ENCODE measurements around the gene TEX29. TPM values are rescaled to one million over a fixed set of nuclear protein-coding genes. Genes with fewer than 3 reads are reported as not detected.

Gene TEX29
- total RNA-seq, 4 donors from 2014 or later: 1.1 to 3.4 TPM; not detected in 2

DNA sequence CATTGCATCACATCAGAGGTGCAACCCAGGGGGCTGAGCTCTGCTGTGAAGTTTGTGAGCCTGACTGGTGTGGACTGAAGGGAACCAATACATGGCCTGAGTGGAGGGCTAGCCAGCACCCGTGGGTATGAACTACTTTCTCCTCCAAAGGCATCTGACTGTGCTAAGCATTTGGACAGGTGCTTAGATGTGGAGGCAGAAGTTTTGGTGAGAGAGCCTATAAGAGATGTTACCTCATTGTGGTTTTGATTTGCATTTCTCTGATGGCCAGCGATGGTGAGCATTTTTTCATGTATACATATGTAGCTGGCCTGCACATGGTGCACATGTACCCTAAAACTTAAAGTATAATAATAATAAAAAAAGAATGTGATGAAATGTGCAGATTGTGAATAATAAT is 46.9 kb downstream of the TEX29 start:
- ATAC-seq: no peak
- no peak overlapping the region for H3K4me3 ChIP-seq
- H3K36me3 ChIP-seq: no peaks in the 10 kb centered on the region
- H3K9me3 ChIP-seq: no peaks in the 10 kb centered on the region
- no peak overlapping the region for H3K27ac ChIP-seq
- no peaks in the 10 kb centered on the region for H3K4me1 ChIP-seq
- TF ChIP-seq, protein P1, sequence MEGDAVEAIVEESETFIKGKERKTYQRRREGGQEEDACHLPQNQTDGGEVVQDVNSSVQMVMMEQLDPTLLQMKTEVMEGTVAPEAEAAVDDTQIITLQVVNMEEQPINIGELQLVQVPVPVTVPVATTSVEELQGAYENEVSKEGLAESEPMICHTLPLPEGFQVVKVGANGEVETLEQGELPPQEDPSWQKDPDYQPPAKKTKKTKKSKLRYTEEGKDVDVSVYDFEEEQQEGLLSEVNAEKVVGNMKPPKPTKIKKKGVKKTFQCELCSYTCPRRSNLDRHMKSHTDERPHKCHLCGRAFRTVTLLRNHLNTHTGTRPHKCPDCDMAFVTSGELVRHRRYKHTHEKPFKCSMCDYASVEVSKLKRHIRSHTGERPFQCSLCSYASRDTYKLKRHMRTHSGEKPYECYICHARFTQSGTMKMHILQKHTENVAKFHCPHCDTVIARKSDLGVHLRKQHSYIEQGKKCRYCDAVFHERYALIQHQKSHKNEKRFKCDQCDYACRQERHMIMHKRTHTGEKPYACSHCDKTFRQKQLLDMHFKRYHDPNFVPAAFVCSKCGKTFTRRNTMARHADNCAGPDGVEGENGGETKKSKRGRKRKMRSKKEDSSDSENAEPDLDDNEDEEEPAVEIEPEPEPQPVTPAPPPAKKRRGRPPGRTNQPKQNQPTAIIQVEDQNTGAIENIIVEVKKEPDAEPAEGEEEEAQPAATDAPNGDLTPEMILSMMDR (IDR thresholded peaks at IDR 0.05 in 4 of 5, conservative IDR thresholded peaks at IDR 0.05 in 1 of 5): no peak
- no peak for TF ChIP-seq POLR2A (IDR thresholded peaks at IDR 0.05)
- in situ Hi-C loops (cut with MboI; ENCODE audit: low sequenced_read_pairs in 4 of 4): no loop called here
- H3K27me3 ChIP-seq: peaks cover 0 to 10% (median 0%) of the 10 kb centered on the region in 3 donors
- DNase-seq: no peak
- intact Hi-C loops (cut with DNase I; ENCODE audit: low total_unique reads): no loop called here

DNA sequence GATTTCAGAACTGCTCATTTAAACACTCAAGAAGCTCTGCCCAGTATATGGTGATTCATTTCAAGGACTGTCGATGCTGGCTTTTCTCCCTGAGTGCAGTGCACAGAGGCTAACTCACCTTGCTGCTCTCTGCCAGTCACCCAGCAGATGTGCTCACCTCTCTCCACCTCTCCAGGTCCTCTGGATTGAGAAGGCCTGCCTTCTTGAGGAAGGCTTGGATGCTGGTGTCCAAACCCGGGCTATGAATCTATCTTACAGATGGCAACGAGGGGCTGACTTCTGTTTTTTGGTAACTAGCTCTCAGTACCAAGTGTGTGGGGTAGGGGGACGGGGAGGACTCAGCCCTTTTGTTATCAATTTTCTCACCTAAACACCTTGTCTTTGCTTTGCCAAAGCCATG is 47.6 kb downstream of the TEX29 start:
- ATAC-seq (no peak), DNase-seq (no peak)
- no peak overlapping the region for H3K4me3 ChIP-seq
- H3K27ac ChIP-seq: no peak overlapping the region
- no peaks in the 10 kb centered on the region for H3K4me1 ChIP-seq
- in situ Hi-C loops (cut with MboI; ENCODE audit: low sequenced_read_pairs in 4 of 4) (no loop called here), intact Hi-C loops (cut with DNase I; ENCODE audit: low total_unique reads) (no loop called here)
- H3K9me3 ChIP-seq: no peaks in the 10 kb centered on the region
- H3K36me3 ChIP-seq: no peaks in the 10 kb centered on the region
- peaks cover 0 to 8% (median 0%) of the 10 kb centered on the region in 3 donors for H3K27me3 ChIP-seq
- TF ChIP-seq, protein P1 (IDR thresholded peaks at IDR 0.05 in 4 of 5, conservative IDR thresholded peaks at IDR 0.05 in 1 of 5): no peak
- TF ChIP-seq POLR2A (IDR thresholded peaks at IDR 0.05): no peak

DNA sequence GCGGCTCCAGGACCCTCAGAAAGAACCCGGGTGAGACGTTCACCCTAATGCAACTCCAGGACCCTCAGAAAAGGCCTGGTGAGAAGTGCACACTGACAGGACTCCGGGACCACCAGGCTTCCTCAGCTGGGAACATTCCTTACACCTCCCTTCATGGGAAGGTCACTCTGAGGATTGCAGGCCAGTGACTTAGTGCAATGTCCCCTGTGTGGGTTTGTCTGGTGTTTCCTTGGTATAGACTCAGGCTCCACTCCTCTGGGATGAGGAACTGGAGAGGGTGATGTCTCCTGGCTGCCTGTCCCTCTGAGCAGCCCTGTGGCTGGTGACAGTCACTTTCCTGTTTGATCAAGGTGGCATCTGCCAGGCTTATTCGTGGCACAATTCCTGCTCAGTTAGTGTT is 49.7 kb downstream of the TEX29 start:
- no peak for ATAC-seq
- in situ Hi-C loops (cut with MboI; ENCODE audit: low sequenced_read_pairs in 4 of 4) (no loop called here), intact Hi-C loops (cut with DNase I; ENCODE audit: low total_unique reads) (no loop called here)
- Histone ChIP-seq H3K27me3 (no peaks in the 10 kb centered on the region), H3K36me3 (no peaks in the 10 kb centered on the region), H3K9me3 (no peaks in the 10 kb centered on the region), H3K4me3 (no peak overlapping the region), H3K27ac (no peak overlapping the region), H3K4me1 (no peaks in the 10 kb centered on the region)
- DNase-seq: no peak
- TF ChIP-seq POLR2A (IDR thresholded peaks at IDR 0.05): no peak
- TF ChIP-seq, protein P1 (IDR thresholded peaks at IDR 0.05 in 4 of 5, conservative IDR thresholded peaks at IDR 0.05 in 1 of 5): no peak

DNA sequence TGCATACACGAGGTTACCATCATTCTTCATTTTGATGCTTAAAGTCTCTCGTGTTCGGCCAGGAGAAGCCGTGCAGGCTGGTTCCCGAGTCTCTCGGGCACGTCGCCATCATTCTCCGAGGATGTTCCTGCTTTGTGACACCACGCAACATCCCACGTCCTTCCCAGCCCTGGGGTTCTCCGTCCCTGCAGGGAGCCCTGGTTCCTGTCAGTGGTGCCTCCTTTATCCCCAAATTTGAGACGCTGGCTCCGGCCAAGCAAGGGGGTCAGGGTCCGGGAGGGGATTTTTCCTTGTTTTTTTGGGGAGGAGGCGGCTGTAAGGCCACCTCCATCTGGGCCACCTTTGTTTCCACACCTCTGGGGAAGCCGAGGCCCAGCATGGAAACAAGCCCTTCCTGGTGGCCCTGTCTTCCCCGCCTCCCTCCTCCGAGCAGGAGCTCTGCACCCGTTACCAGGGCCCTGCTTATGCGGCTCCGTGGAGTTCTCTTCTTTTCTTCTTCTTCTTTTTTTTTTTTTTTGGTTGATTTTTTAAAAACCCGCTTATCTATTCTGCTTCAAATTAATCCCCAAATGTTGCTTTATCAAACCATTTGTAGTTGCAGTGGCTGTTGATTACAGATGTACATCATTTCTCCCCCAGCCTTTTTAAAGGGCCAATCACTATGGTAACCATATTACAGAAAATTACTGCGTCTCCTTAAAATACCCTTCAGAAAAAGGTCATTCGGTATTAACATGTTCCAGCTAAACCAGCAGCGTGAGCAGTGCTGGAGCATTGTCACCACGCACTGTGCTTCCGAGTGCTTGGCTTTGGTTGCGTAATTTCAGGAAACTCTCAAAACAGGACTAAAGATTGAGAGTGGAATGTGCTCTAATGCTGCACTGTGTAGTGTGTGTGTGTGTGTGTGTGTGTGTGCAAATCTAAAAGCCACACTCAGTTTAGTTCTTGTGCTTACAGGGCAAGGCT is 50.4 kb downstream of the TEX29 start:
- ATAC-seq (no peak), DNase-seq (no peak)
- H3K4me3 ChIP-seq: no peak overlapping the region
- no peak for TF ChIP-seq POLR2A (IDR thresholded peaks at IDR 0.05)
- TF ChIP-seq, protein P1 (IDR thresholded peaks at IDR 0.05 in 4 of 5, conservative IDR thresholded peaks at IDR 0.05 in 1 of 5): no peak
- intact Hi-C loops (cut with DNase I; ENCODE audit: low total_unique reads) (no loop called here), in situ Hi-C loops (cut with MboI; ENCODE audit: low sequenced_read_pairs in 4 of 4) (no loop called here)
- H3K9me3 ChIP-seq: no peaks in the 10 kb centered on the region
- no peaks in the 10 kb centered on the region for H3K4me1 ChIP-seq
- no peaks in the 10 kb centered on the region for H3K27me3 ChIP-seq
- no peak overlapping the region for H3K27ac ChIP-seq
- H3K36me3 ChIP-seq: no peaks in the 10 kb centered on the region

Measured in gastrocnemius medialis (tissue), 4 donors.